H9 (cell line): ENCODE results near the gene SC5D. TPM values are rescaled to one million over a fixed set of nuclear protein-coding genes. Genes with fewer than 3 reads are reported as not detected.

Experiments used
- DNase-seq: peaks from one replicate; pipeline ENCODE4 v3.0.0-alpha.2; 2017
- H2AFZ ChIP-seq: one replicate; pipeline ENCODE4 v1.6.1; 2013; ENCODE audit warnings: mild to moderate bottlenecking, low read length, control low read depth, moderate library complexity
- H2AK5ac ChIP-seq: 2 replicates; pipeline ENCODE4 v1.6.1; 2013; ENCODE audit warnings: low read length, control low read depth, mixed read lengths; ENCODE audit not compliant: insufficient read length
- H2BK120ac ChIP-seq: one replicate; pipeline ENCODE4 v1.6.1; 2013; ENCODE audit warnings: low read depth, mild to moderate bottlenecking, low read length, control low read depth, inconsistent platforms; ENCODE audit not compliant: poor library complexity, severe bottlenecking
- H2BK12ac ChIP-seq: 2 replicates; pipeline ENCODE4 v1.6.1; 2013; ENCODE audit warnings: low read length, control low read depth, mixed read lengths, low read depth; ENCODE audit not compliant: insufficient read length
- H2BK15ac ChIP-seq: 2 replicates; pipeline ENCODE4 v1.6.1; 2013; ENCODE audit warnings: low read depth, low read length, control low read depth
- H2BK20ac ChIP-seq: one replicate; pipeline ENCODE4 v1.6.1; 2013; ENCODE audit warnings: low read depth, mild to moderate bottlenecking, low read length, control low read depth, inconsistent platforms; ENCODE audit not compliant: poor library complexity, severe bottlenecking
- H2BK5ac ChIP-seq: 2 replicates; pipeline ENCODE4 v1.6.1; 2013; ENCODE audit warnings: low read length, control low read depth, mixed read lengths; ENCODE audit not compliant: insufficient read length
- H3K14ac ChIP-seq: 2 replicates; pipeline ENCODE4 v1.6.1; 2013; ENCODE audit warnings: low read length, control low read depth; ENCODE audit not compliant: insufficient read depth
- H3K18ac ChIP-seq: 2 replicates; pipeline ENCODE4 v1.6.1; 2013; ENCODE audit warnings: low read depth, mild to moderate bottlenecking, mixed read lengths, low read length, control low read depth; ENCODE audit not compliant: insufficient read length
- H3K23ac ChIP-seq: 2 replicates; pipeline ENCODE4 v1.6.1; 2013; ENCODE audit warnings: low read length, control low read depth, mixed read lengths, low read depth; ENCODE audit not compliant: insufficient read length
- H3K23me2 ChIP-seq: 2 replicates; pipeline ENCODE4 v1.6.1; 2013; ENCODE audit warnings: low read depth, mild to moderate bottlenecking, mixed read lengths, low read length, control low read depth; ENCODE audit not compliant: insufficient read length, poor library complexity, severe bottlenecking
- H3K27ac ChIP-seq: 2 replicates; pipeline ENCODE4 v1.5.1; 2013; ENCODE audit warnings: low read length, control low read depth, mixed read lengths, low read depth; ENCODE audit not compliant: insufficient read length
- H3K27me3 ChIP-seq: 2 replicates; pipeline ENCODE4 v1.6.1; 2013; ENCODE audit warnings: low read length, control low read depth, inconsistent platforms; ENCODE audit not compliant: insufficient read depth
- H3K4ac ChIP-seq: 2 replicates; pipeline ENCODE4 v1.6.1; 2013; ENCODE audit warnings: low read depth, mild to moderate bottlenecking, control low read depth, inconsistent platforms, low read length, moderate library complexity
- H3K4me1 ChIP-seq: 2 replicates; pipeline ENCODE4 v1.6.1; 2013; ENCODE audit warnings: low read length, control low read depth, inconsistent platforms; ENCODE audit not compliant: insufficient read depth
- H3K4me2 ChIP-seq: 2 replicates; pipeline ENCODE4 v1.6.1; 2013; ENCODE audit warnings: low read length, control low read depth, mixed read lengths; ENCODE audit not compliant: insufficient read length, insufficient read depth
- H3K56ac ChIP-seq: 2 replicates; pipeline ENCODE4 v1.6.1; 2013; ENCODE audit warnings: low read depth, mild to moderate bottlenecking, mixed read lengths, low read length, control low read depth; ENCODE audit not compliant: insufficient read length
- H3K79me1 ChIP-seq: 2 replicates; pipeline ENCODE4 v1.6.1; 2013; ENCODE audit warnings: low read depth, mild to moderate bottlenecking, moderate library complexity, low read length, control low read depth, inconsistent platforms; ENCODE audit not compliant: insufficient read depth, poor library complexity, severe bottlenecking
- H3K79me2 ChIP-seq: 2 replicates; pipeline ENCODE4 v1.6.1; 2013; ENCODE audit warnings: low read length, control low read depth, inconsistent platforms; ENCODE audit not compliant: insufficient read depth
- H3K9ac ChIP-seq: 2 replicates; pipeline ENCODE4 v1.6.1; 2013; ENCODE audit warnings: low read length, control low read depth, mixed read lengths; ENCODE audit not compliant: insufficient read length; ENCODE audit errors: extremely low read depth
- H3K9me3 ChIP-seq: one replicate; pipeline ENCODE4 v1.6.1; 2013; ENCODE audit warnings: low read depth, low read length, inconsistent platforms; ENCODE audit not compliant: control insufficient read depth
- H3T11ph ChIP-seq: one replicate; pipeline ENCODE4 v1.6.1; 2013; ENCODE audit warnings: mild to moderate bottlenecking, low read length, control low read depth, inconsistent platforms
- H4K20me1 ChIP-seq: one replicate; pipeline ENCODE4 v1.6.1; 2013; ENCODE audit not compliant: control insufficient read depth, insufficient read length, insufficient read depth
- H4K5ac ChIP-seq: 2 replicates; pipeline ENCODE4 v1.6.1; 2013; ENCODE audit warnings: low read depth, mild to moderate bottlenecking, mixed read lengths, low read length, control low read depth; ENCODE audit not compliant: insufficient read length
- H4K8ac ChIP-seq: replicated peaks from 2 replicates; pipeline ENCODE4 v1.6.1; 2013; ENCODE audit warnings: low read length, control low read depth, mixed read lengths, low read depth; ENCODE audit not compliant: insufficient read length
- H4K91ac ChIP-seq: 2 replicates; pipeline ENCODE4 v1.6.1; 2013; ENCODE audit warnings: low read depth, mild to moderate bottlenecking, moderate library complexity, mixed read lengths, low read length, control low read depth; ENCODE audit not compliant: insufficient read length
- H3K27ac Mint-ChIP-seq, 3 experiments: 2 replicates in 2 of 3; 3 replicates in 1 of 3; pipeline ENCODE4 v1.8.0; 2020 to 2021; ENCODE audit warnings: mixed read lengths in 3 of 3, mild to moderate bottlenecking in 1 of 3, moderate library complexity in 1 of 3
- H3K27me3 Mint-ChIP-seq: 2 replicates; pipeline ENCODE4 v1.8.0; 2021; ENCODE audit warnings: low read depth, mild to moderate bottlenecking, moderate library complexity, mixed read lengths
- H3K36me3 Mint-ChIP-seq, 3 experiments: 2 replicates in 2 of 3; 3 replicates in 1 of 3; pipeline ENCODE4 v1.8.0; 2020 to 2021; ENCODE audit warnings: low read depth in 3 of 3, mixed read lengths in 3 of 3; ENCODE audit not compliant: insufficient read depth in 1 of 3
- H3K4me1 Mint-ChIP-seq, 2 experiments: 2 replicates each; pipeline ENCODE4 v1.8.0; 2020; ENCODE audit warnings: mixed read lengths in 2 of 2
- H3K4me3 Mint-ChIP-seq, 2 experiments: 2 replicates in 1 of 2; 3 replicates in 1 of 2; pipeline ENCODE4 v1.8.0; 2020 to 2021; ENCODE audit warnings: mild to moderate bottlenecking in 2 of 2, mixed read lengths in 2 of 2, moderate library complexity in 1 of 2
- H3K9me3 Mint-ChIP-seq, 2 experiments: 2 replicates in 1 of 2; 3 replicates in 1 of 2; pipeline ENCODE4 v1.8.0; 2020; ENCODE audit warnings: mild to moderate bottlenecking in 2 of 2, mixed read lengths in 2 of 2, moderate library complexity in 1 of 2
- CTCF ChIP-seq: fragments of 200-600 bp; sonication (generic); conservative IDR thresholded peaks from 3 replicates; pipeline ENCODE4 v1.8.0; 2021; ENCODE audit warnings: antibody characterized with exemption, mild to moderate bottlenecking
- WGBS: extraction: QIAGEN DNeasy Blood & Tissue Kit; methylation state at CpG from one replicate; pipeline ENCODE4 v1.1.7; 2013; ENCODE audit warnings: missing lambda C conversion rate, low lambda C conversion rate, mixed read lengths; ENCODE audit not compliant: insufficient read length; ENCODE audit errors: extremely low coverage; 5-methylcytosine and 5-hydroxymethylcytosine counted together
- total RNA-seq: library from RNA; stranded (reverse); gene quantifications from 2 replicates; pipeline ENCODE4 v1.2.1, GENCODE V29; 2021

Gene SC5D
- total RNA-seq, 1 experiment from 2014 or later = 92.0 TPM

GRCh38 chr11:121298774-121299173 is 6.2 kb downstream of the SC5D start:
- Histone ChIP-seq H2BK5ac (no peak overlapping the region), H3K27me3 (no peaks in the 10 kb centered on the region), H3K18ac (no peak overlapping the region), H3K9me3 (no peaks in the 10 kb centered on the region), H4K20me1 (no peaks in the 10 kb centered on the region), H3K27ac (no peak overlapping the region), H3K4ac (no peak overlapping the region), H3K23me2 (no peaks in the 10 kb centered on the region), H3K23ac (no peak overlapping the region), H3K79me2 (peaks cover 61% of the 10 kb centered on the region; the same call in 1 of the 2 replicates), H4K91ac (no peak overlapping the region), H2BK120ac (no peak overlapping the region), H2AFZ (no peak overlapping the region), H4K5ac (no peak overlapping the region), H3K14ac (no peak overlapping the region), H3T11ph (no peak overlapping the region), H3K4me2 (no peak overlapping the region), H2BK12ac (no peak overlapping the region), H2AK5ac (no peak overlapping the region), H3K56ac (no peak overlapping the region), H2BK15ac (no peak overlapping the region), H3K4me1 (peaks cover 10% of the 10 kb centered on the region; the same call in 1 of the 2 replicates), H4K8ac (no peak overlapping the region), H3K9ac (no peak overlapping the region), H3K79me1 (peaks cover 14% of the 10 kb centered on the region), H2BK20ac (no peak overlapping the region)
- H3K36me3 Mint-ChIP-seq = peaks cover 9 to 23% (median 21%) of the 10 kb centered on the region in 3 experiments
- peak overlapping the region; percentile 2 to 31; a peak in 1 of 5 replicates for H3K4me3 Mint-ChIP-seq
- no peaks in the 10 kb centered on the region for H3K27me3 Mint-ChIP-seq
- peak; percentile 74 for DNase-seq
- peaks cover 62 to 64% of the 10 kb centered on the region in 2 experiments for H3K4me1 Mint-ChIP-seq
- no peak for TF ChIP-seq CTCF
- no CpG with 5 or more reads among the region's 5 CpGs for WGBS
- H3K27ac Mint-ChIP-seq = peak overlapping the region; percentile 31 to 92 (median 41)
- peaks cover 3 to 4% of the 10 kb centered on the region in 2 experiments for H3K9me3 Mint-ChIP-seq
